LNCAP (cell line): Measurements from ENCODE around the gene TMEM181.

Source experiments
- CTCF ChIP-seq: fragments of 450-650 bp; IDR thresholded peaks from 2 replicates; pipeline ENCODE4 v1.5.1; 2017; ENCODE audit warnings: mild to moderate bottlenecking

The TMEM181 gene

GRCh38 chr6:158539881-158540280 is 20.0 kb upstream of the TMEM181 start:
- TF ChIP-seq CTCF, result no peak

GRCh38 chr6:158543606-158544185 is 16.2 kb upstream of the TMEM181 start:
- no peak for TF ChIP-seq CTCF

- no peak for TF ChIP-seq CTCF
These were observed 15.5 kb upstream of the TMEM181 start for GRCh38 chr6:158544428-158544827.

GRCh38 chr6:158545043-158545966 is 14.6 kb upstream of the TMEM181 start:
- no peak for TF ChIP-seq CTCF

- no peak for TF ChIP-seq CTCF
These were observed 11.3 kb upstream of the TMEM181 start for GRCh38 chr6:158548418-158549161.

- TF ChIP-seq CTCF, result no peak
These were observed 7.7 kb upstream of the TMEM181 start for GRCh38 chr6:158552055-158552795.

- no peak for TF ChIP-seq CTCF
These were observed 7.1 kb upstream of the TMEM181 start for GRCh38 chr6:158552796-158553138.
